ENCODE measurements around the gene CLPTM1L.

CLPTM1L gene, protein sequence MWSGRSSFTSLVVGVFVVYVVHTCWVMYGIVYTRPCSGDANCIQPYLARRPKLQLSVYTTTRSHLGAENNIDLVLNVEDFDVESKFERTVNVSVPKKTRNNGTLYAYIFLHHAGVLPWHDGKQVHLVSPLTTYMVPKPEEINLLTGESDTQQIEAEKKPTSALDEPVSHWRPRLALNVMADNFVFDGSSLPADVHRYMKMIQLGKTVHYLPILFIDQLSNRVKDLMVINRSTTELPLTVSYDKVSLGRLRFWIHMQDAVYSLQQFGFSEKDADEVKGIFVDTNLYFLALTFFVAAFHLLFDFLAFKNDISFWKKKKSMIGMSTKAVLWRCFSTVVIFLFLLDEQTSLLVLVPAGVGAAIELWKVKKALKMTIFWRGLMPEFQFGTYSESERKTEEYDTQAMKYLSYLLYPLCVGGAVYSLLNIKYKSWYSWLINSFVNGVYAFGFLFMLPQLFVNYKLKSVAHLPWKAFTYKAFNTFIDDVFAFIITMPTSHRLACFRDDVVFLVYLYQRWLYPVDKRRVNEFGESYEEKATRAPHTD

DNA sequence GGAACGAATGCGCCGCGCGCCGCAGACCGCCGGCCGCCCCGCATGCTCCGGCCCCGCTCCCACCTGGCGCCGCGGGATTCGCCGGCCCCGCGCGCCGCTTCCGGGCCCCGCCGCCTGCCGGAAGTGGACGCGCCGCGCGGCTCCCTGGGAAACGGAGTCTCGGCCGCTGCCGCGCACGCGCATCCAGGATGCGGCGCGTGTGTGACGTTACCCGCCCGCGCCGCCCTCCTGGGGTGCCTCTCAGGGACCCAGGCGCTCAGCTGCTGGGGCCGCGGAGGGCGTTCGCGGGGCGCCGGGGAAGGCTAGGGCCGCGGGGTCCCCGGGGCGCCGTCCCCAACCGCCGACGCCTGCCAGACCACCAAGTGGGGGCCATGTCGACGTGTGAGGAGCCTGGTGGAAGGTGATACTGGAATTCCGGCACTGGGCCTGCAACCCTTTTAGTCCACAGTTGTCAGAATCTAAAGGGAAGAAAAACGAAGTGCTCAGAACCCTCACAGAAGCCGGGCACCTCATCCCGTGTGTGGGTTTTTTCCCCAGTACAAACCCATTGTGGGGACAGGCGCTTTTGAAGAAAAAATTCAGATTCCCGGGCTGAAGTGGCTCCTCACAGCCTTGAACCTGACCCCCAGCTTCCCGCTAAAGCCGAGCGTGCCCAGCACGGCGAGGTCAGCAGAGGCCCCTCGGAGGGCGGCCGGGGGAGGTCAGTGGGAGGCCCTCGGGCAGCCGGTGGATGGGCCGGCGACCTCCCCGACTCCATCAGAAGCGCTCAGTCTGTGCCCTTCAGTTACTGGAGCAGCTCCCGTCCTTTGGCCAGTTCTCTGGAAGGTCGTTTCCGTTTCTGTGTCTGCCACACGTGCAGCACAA lies at the start of gene CLPTM1L:
TSS of gene CLPTM1L (minus strand) at position 125 of the 864 bp plus-strand sequence. CDS start 258 bp downstream, outside the sequence.
- DNase-seq, result peak; percentile 84

DNA sequence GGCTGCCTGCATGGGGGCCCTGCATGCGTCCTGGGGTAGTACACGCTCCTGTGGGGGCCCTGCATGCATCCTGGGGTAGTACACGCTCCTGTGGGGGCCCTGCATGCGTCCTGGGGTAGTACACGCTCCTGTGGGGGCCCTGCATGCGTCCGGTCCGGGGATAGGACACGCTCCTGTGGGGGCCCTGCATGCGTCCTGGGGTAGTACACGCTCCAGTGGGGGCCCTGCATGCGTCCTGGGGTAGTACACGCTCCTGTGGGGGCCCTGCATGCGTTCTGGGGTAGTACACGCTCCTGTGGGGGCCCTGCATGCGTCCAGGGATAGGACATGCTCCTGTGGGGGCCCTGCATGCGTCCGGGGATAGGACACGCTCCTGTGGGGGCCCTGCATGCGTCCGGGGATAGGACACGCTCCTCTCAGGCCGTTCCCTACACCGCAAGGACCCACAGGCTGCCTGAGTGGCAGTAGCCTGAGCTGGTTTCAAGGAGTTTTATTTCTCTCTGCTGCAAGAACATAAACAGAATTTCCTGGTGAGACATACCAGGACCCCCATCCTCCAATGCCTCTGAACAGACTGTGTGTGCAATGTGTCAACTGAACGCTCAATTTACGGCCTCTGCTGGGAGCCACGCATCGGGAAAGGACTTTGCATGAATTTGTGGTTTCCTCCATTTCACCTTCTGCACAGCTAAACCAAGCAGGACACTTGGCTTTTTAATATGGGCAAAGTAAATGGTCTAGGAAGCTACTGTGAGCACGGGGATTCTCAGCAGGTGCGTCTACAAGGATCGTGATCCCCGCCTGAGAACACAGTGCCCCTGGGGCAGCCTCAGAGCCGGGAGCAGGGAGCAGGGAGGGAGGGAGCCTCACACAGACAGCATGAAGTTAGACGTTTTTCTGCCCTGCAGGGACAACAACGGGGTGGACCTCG lies 48.9 kb upstream of the CLPTM1L start:
- no peak for DNase-seq

DNA sequence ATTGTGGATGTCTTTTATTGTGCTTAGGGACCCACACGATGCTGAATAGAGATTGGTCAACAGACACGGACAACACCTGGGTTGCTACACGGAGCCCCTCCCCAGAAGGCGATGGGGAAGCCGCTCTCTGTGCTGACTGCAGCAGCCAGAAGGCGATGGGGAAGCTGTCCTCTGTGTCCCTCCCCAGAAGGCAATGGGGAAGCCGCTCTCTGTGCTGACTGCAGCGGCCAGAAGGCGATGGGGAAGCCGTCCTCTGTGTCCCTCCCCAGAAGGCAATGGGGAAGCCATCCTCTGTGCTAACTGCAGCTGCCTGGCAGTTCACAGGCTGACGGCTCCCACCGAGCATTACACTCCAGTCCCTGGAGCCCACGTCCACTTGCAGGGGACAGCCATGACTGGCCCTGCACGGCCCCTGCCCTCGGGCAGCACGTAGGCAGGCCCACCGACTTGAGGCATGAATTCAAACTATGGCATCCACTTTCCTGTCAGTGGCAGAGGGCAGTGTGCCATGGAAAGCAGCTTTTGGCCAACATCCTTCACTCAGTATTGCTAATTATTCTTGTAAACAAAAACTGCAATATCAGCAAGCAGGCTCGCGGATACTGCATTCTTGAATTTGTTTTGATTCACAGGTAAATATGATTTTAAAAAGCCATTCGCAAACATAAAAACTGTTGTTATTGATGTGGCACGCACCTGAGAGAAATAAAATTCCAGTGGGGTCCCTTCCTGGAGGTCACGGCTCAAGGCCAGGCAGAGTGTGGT lies 48.1 kb upstream of the CLPTM1L start:
- no peak for DNase-seq

DNA sequence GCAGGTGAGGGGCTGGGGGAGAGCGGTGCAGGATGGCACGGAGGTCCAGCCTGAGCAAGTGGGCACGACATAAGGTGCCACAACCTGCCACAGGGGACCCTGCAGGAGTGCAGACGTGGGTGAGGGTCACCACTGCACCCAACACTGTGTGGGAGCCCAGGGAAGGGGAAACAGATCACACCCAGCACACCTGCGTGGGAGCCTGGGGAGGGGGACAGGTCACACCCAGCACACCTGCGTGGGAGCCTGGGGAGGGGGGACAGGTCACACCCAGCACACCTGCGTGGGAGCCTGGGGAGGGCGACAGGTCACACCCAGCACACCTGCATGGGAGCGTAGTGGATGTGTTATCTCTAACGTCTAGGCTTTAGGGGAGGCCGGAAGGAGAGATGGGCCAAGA lies 47.4 kb upstream of the CLPTM1L start:
- DNase-seq, result no peak

DNA sequence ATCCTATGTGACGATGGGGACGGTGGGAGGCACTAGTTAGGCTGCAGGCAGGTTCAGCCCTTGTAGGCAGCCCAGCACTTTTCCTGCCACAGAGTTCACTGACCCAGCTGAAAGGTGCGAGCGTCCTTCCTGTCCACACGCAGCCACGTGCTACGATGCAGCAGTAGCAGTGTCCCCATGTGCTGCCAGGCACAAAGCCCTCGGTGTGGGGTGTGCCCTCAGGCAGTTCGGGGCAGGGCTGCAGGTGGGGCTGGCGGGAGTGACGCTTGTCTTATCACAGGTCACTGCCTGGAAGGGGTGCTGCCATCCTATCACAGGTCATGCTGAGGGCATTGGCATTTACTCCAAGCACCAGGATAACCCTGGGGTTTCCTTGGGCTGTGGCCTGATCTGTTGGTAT lies 46.8 kb upstream of the CLPTM1L start:
- DNase-seq, result no peak

DNA sequence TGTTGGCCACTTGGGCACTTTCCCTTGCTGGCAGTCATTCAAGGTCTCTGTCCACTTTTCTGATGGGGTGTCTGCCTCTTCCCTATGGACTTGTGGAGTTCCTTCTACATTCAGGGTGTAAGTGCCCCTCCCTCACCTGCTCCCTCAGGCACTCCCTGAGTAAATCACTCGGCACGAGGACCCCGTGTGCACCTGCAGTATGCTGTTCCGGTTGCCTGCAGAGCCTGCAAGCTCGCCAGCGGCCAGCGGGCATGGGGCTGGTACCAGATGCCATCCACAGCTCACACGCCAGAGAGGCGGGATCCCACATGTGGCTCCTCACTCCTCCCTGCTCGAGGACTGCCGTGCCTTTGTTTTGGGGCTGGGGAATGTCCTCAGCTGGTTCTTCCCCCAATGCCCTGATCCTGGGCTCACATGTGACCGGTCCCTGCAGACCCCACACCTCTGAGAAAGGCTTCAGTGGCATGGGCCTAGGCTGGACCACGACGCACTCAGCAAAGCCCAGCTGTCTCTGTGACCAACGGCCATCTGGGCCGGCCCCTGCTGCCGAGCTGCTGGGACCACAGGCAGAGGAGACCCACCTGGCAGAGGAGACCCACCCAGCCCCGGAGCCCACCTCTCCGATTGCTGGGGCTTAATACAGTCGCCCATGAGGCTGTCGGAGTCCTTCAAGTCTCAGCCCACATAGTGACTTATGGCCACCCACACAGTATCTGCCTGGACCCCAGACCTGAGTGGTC lies 46.1 kb upstream of the CLPTM1L start:
- DNase-seq, result no peak

DNA sequence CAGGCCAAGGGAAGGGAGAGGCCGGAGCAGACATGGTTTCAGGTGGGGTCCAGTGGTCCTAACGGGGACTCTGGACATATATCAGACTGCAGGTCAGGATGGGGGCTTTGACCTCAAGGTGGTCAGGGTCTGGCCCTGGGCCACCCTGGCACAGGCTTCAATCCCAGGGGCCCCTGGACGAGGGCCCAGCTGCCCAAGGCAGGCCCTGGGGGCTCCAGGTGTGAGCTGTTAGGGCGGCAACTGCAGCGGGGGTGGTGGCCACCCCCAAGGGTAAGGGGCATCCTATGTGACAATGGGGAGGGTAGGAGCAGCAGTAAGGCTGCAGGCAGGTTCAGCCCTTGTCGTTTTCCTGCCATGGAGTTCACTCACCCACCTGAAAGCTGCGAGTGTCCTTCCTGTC lies 45.4 kb upstream of the CLPTM1L start:
- DNase-seq, result no peak

DNA sequence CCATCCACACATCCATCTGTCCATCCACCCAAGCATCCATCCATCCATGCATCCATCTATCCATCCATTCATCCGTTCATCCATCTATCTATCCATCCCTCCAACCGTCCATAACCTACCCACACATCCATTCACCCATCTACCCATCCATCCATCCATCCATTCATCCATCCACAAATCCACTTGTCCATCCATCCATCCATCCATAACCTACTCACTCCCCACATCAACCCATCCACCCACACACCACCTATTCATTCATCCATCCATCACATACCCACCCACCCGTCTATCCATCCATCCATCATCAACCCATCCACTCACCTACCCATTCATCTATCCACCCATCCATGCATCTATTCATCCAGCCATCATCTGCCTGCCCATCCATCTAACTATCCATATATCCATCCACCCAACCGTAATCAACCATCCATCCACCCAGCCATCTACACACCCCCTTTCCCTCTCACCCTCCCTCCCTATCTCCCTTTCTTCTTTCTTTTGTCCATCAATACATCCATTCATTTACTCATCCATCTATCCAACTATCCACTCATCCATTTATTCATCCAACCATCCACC lies 43.6 kb upstream of the CLPTM1L start:
- DNase-seq, result no peak

DNA sequence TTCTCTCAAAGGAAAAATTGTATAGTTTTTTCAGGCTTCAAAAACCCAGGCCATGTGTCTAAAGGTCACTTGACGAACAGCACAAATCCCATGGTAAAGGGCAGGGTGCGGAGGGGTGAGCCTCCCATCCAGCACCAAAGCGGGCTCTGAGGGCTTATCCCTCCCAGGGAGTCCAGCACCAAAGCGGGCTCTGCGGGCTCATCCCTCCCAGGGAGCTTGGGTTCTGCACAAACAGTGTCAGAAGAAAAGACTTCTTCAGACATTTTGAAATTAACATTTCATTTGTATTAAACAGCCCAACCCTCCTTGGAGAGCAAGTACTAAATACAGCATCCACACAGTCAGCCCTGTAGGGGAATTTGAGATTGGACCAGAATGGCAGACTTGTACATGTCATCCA lies 43.0 kb upstream of the CLPTM1L start:
- no peak for DNase-seq

DNA sequence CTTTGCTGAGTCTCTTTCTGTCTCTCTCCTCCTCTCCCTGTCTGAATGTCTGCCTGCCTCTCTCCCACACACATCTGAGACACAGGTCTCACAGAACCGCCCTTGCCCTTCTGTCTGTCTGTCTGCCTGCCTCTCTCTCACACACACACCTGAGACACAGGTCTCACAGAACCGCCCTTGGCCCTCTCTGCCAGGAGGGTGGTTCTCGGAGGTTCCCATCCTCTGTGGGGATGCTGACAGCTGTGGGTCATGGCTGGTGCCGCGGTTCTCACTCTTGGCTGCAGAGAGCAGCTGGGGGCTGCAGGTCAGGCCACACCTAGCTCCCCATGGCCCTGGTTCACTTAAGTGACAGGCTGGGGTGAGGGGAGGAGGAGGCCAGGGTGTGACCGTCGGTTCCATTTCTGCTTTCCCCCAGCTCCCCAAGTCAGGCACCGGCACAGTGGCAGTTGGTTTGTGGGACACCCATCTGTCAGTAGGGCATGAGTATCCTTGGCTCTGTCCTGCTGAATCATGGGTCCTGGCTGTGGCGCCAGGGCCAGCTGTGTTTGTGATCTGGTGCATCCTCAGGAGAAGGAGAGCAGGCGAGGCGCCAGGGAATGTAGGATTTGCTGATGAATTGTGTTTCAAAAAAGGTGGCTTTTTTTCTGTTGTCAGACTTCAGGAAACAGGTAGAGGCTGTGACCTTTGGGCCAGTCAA lies 42.3 kb upstream of the CLPTM1L start:
- DNase-seq, result peak; percentile 84

DNA sequence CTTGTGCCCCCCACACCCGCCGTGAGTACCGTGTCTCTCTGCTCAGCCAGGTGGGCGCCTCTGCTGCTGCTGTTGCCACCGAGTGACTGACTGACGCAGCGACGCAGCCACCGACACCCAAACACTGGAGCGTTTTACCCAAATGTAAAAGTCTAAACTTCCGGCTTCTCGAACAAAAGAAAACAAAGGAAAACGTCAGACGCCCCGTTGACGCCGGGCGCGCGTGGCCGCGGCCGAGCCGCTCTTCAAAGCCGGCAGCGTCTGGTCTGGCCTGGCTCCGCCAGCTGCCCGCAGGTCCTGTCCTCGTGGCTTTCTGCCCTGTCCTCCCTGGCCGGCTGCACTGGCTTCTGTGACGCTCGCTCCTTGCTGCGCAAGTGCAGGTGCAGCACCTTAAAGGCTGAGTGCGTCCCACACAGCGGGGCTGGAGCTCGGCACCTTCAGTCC lies 41.4 kb upstream of the CLPTM1L start:
- peak; percentile 72 for DNase-seq

DNA sequence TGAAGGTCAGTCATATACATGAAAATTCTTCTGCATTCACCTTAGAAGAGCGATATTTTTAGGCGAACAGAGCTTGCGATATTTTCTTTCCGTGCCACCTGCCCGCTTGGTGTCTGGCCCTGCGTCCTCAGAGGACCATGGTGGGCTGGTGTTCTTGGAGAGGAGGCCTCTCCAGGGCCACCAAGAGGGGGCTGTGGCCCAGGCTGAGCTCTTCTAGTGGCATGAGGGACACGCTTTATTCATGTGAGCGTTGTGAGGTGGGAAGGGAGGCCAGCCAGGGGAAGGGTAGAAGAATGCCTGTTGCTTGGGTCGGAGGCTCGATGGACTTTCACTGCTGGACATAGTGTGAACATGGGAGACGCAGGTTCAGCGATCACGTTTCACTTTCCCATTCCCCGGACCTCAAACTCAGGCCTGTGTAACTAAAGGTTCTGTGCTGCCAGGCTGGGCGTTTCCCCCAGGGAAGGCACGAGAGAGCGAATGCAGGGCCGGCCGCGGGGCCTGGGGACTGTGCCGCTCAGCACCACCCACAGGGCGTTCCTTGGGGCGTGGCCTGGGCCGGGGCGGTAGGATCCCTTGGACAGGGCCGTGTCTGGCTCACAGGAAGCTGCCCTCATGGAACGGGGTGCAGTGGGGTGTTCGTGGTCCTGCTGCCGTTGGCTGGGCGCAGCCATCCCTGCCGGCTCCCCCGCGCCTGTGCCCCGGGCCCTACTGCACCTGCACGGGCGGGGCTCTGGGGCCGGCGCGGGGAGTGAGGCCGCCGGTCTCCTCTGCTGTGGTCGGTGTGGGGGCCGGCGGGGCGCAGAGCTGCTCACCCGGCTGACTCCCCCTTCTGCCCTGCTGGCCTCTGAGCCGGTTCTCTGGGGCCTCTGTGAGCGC lies 40.7 kb upstream of the CLPTM1L start:
- peak; percentile 83 for DNase-seq

DNA sequence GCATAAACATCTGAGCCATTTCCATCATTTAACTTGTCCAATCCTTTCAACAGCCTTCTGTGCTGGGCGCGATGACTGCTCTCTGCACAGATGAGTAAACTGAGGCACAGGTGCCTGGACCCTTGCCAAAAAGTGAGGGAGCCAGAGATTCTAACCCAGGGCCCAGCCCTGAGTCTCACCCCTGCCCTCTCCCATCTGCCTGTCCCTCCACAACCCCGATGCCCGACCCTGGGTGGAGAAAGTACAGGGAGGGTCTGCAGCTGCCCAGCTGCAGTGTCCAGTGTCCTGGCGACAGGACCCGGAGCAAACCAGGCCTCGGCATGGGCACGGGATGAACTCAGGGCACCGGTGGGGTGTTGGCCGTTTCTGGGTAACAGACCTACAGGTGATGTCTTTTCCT lies 39.6 kb upstream of the CLPTM1L start:
- no peak for DNase-seq

DNA sequence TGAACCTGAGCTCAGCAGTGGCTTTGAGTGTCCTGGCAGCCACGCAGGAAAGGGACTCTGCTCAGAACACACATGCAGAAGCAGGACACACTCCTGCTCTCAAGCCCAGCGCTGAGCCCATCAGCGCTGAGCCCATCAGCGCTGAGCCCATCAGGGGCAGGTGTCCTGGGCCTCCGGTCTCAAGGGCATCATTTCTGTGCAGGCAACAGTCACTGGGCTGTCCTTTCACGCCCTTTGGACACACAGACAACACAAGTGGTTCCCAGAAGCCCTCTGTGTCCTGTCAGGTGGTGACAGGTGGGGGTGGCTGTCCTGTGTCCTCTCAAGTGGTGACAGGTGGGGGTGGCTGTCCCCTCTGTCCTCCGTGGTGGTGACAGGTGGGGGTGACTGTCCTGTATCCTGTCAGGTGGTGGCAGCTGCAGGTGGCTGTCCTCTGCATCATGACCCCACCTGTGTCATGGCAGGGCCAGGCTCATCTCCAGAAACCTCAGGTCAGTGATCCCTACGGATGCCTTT lies 39.0 kb upstream of the CLPTM1L start:
- no peak for DNase-seq

DNA sequence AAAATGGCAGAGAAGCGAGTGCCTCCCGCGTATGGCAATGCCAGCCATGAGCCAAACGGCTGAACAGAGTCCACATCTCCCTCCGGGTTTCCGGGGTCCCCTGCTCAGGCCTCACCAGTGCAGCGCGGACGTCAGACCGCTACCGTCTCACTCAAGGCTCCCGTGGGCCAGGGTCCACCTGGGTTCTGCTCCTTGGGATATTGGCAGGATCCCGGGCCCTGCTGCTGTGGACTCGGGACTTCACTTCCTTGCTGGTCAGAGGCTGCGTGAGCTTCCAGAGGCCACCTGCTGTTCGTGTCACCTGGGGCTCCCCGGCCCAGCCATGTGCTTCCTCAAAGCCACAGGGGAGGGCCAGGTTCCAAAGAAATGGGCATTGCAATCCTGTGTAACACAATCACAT lies 38.4 kb upstream of the CLPTM1L start:
- DNase-seq, result no peak

DNA sequence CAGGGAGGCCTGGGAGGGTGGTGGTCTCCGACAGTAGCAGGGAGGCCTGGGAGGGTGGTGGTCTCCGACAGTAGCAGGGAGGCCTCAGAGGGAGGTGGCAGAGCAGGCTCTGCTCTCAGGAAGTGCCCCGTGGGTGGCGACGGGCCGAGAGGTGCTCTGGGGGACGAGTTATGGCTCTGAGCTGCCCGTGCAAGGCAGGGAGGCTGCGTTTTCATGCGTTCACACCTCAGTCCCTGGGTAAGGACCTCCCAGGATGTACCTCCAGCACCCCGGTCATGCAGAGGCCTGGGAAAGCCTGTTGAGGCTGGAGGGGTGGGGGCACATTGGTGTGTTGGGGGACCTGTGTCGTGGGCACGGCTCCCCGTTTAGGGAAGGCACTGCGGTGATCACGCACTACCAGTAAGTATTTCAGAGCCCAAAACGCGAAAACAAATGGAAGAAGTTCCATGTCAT lies 37.4 kb upstream of the CLPTM1L start:
- no peak for DNase-seq

DNA sequence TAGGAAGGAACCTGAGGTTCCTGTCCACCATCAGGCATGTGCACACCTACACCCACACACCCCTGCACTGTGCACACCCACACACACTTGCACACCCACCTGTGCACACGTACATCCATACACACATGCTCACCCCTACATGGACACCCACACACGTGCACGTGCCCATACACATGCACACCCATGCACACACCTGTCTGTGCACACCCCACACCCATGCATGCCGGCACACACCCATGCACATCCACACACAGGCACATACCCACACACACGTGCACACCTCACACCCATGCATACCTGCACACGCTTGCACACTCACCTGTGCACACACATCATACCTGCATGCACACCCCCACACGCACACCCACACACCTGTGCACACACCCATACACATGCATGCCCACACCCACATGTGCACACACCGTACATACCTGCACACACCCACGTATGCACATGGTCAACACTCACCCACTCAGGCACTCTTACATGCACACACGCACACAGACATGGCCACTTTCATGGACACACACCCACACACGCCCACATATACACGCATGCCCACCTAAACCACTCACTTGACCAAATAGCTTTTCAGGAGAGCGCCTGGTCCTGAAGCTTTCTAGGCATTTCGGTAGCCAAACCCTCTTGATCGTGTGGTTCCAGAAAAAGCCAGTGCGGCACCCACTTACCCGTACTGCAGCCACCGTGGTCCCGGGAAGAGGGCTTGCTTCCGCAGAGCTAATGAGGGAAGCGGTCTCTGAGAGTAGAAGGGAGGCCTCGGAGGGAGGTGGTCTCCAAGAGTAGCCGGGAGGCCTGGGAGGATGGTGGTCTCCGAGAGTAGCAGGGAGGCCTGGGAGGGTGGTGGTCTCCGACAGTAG lies 36.7 kb upstream of the CLPTM1L start:
- DNase-seq, result no peak

DNA sequence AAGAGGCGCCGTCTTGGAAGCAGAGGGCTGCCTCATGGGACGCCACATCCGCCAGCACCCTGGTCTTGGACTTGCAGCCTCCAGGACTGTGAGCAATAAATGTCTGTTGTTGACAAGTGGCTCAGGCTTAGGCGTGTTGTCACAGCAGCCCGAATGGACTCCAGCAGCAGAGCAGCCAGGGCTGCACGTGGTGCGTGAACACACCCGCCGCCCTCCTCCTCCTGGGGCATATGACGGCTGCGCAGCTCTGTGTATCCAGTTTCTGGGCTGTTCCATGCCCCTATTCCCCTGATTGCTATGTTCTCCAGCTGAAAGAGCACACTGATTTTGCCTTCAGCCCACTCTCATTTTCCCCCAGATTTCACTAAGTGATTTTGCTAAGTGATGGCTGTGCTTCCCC lies 36.0 kb upstream of the CLPTM1L start:
- no peak for DNase-seq
